GM23338 (cell line): Measurements from ENCODE around the gene KIAA1328. TPM values are rescaled to one million over a fixed set of nuclear protein-coding genes. Genes with fewer than 3 reads are reported as not detected.

ENCODE experiments used
- ATAC-seq: fragments of 200-7000 bp; cut with Tn5 transposase; 3 replicates; pipeline ENCODE4 v1.9.1; 2020
- DNase-seq: peaks from one replicate; pipeline ENCODE4 v3.0.0-alpha.2; 2015; ENCODE audit warnings: low spot score
- H2AFZ ChIP-seq: fragments of 200-600 bp; sonication (generic); 2 replicates; pipeline ENCODE4 v1.8.0; 2016; ENCODE audit warnings: antibody characterized with exemption, mild to moderate bottlenecking, moderate library complexity
- H3F3A ChIP-seq: fragments of 200-600 bp; sonication (generic); replicated peaks from 2 replicates; pipeline ENCODE4 v1.8.0; 2017; ENCODE audit warnings: antibody characterized with exemption, mixed run types, low read depth
- H3K27ac ChIP-seq: fragments of 200-600 bp; sonication (generic); 2 replicates; pipeline ENCODE4 v1.6.1; 2016; ENCODE audit warnings: low read depth
- H3K27me3 ChIP-seq: fragments of 200-600 bp; sonication (generic); 2 replicates; pipeline ENCODE4 v1.8.0; 2016; ENCODE audit warnings: mild to moderate bottlenecking, mixed run types, moderate library complexity; ENCODE audit not compliant: insufficient read depth
- H3K36me3 ChIP-seq: fragments of 200-600 bp; sonication (generic); 2 replicates; pipeline ENCODE4 v1.8.0; 2016; ENCODE audit warnings: mild to moderate bottlenecking; ENCODE audit not compliant: insufficient read depth
- H3K4me1 ChIP-seq: fragments of 200-600 bp; sonication (generic); 2 replicates; pipeline ENCODE4 v1.8.0; 2016; ENCODE audit warnings: mild to moderate bottlenecking, moderate library complexity; ENCODE audit not compliant: insufficient read depth
- H3K4me2 ChIP-seq: fragments of 200-600 bp; sonication (generic); 2 replicates; pipeline ENCODE4 v1.7.1; 2017; ENCODE audit warnings: mixed run types
- H3K4me3 ChIP-seq: fragments of 200-600 bp; sonication (generic); 2 replicates; pipeline ENCODE4 v1.6.1; 2016; ENCODE audit warnings: mixed run types
- H3K79me2 ChIP-seq: fragments of 200-600 bp; sonication (generic); replicated peaks from 2 replicates; pipeline ENCODE4 v1.8.0; 2017; ENCODE audit warnings: mild to moderate bottlenecking; ENCODE audit not compliant: insufficient read depth
- H3K9me2 ChIP-seq: fragments of 200-600 bp; sonication (generic); 2 replicates; pipeline ENCODE4 v1.8.0; 2017; ENCODE audit not compliant: insufficient read depth
- H4K20me1 ChIP-seq: fragments of 200-600 bp; sonication (generic); replicated peaks from 2 replicates; pipeline ENCODE4 v1.8.0; 2017; ENCODE audit warnings: mild to moderate bottlenecking; ENCODE audit not compliant: insufficient read depth
- H3K27ac Mint-ChIP-seq: 2 replicates; pipeline ENCODE4 v1.8.0; 2020; ENCODE audit warnings: inconsistent platforms, mild to moderate bottlenecking, moderate library complexity, mixed read lengths
- H3K27me3 Mint-ChIP-seq: 3 replicates; pipeline ENCODE4 v1.8.0; 2022; ENCODE audit warnings: low read depth, mild to moderate bottlenecking, moderate library complexity, mixed read lengths, inconsistent platforms; ENCODE audit not compliant: insufficient read depth, poor library complexity
- H3K36me3 Mint-ChIP-seq: 3 replicates; pipeline ENCODE4 v1.8.0; 2021; ENCODE audit warnings: low read depth, mild to moderate bottlenecking, inconsistent platforms, moderate library complexity, mixed read lengths
- H3K4me1 Mint-ChIP-seq: 3 replicates; pipeline ENCODE4 v1.8.0; 2020; ENCODE audit warnings: mild to moderate bottlenecking, inconsistent platforms, mixed read lengths
- H3K4me3 Mint-ChIP-seq: 3 replicates; pipeline ENCODE4 v1.8.0; 2021; ENCODE audit warnings: moderate library complexity, mild to moderate bottlenecking, inconsistent platforms, mixed read lengths
- H3K9me3 Mint-ChIP-seq: 3 replicates; pipeline ENCODE4 v1.8.0; 2020; ENCODE audit warnings: moderate library complexity, mild to moderate bottlenecking, inconsistent platforms, mixed read lengths
- CREB1 ChIP-seq: fragments of 250-450 bp; sonication (Bioruptor Pico); IDR thresholded peaks from 2 replicates; pipeline ENCODE4 v1.5.0; 2020; ENCODE audit warnings: low read depth, mild to moderate bottlenecking, moderate library complexity
- CTCF ChIP-seq, 2 experiments: fragments of 200-600 bp in 1 of 2; sonication (generic) in 1 of 2; conservative IDR thresholded peaks; 2 replicates each; pipeline versions ENCODE4 v1.5.1 to v1.6.1; 2016 to 2017; ENCODE audit warnings: antibody characterized with exemption in 2 of 2, low read depth in 2 of 2, mild to moderate bottlenecking in 2 of 2, moderate library complexity in 1 of 2
- ETS1 ChIP-seq: IDR thresholded peaks from 2 replicates; pipeline ENCODE4 v1.6.1; 2016; ENCODE audit warnings: antibody characterized with exemption
- EZH2 ChIP-seq: fragments of 200-600 bp; sonication (generic); IDR thresholded peaks from one replicate; pipeline ENCODE4 v1.8.0; 2017; ENCODE audit warnings: antibody characterized with exemption, mild to moderate bottlenecking, low read depth; ENCODE audit not compliant: unreplicated experiment
- EZH2phosphoT487 ChIP-seq: fragments of 200-600 bp; sonication (generic); IDR thresholded peaks from one replicate; pipeline ENCODE4 v1.8.1; 2018; ENCODE audit warnings: antibody characterized with exemption; ENCODE audit not compliant: unreplicated experiment
- JUNB ChIP-seq: IDR thresholded peaks from one replicate; pipeline ENCODE4 v1.6.1; 2016; ENCODE audit warnings: antibody characterized with exemption; ENCODE audit not compliant: unreplicated experiment
- NANOG ChIP-seq: IDR thresholded peaks from 2 replicates; pipeline ENCODE4 v1.6.1; 2016; ENCODE audit warnings: antibody characterized with exemption, borderline replicate concordance
- POLR2AphosphoS5 ChIP-seq: IDR thresholded peaks from 2 replicates; pipeline ENCODE4 v1.6.1; 2016; ENCODE audit warnings: antibody characterized with exemption, low read depth
- REST ChIP-seq: IDR thresholded peaks from one replicate; pipeline ENCODE4 v1.6.1; 2018; ENCODE audit warnings: antibody characterized with exemption; ENCODE audit not compliant: unreplicated experiment
- STAT1 ChIP-seq: IDR thresholded peaks from one replicate; pipeline ENCODE4 v1.6.1; 2016; ENCODE audit warnings: antibody characterized with exemption; ENCODE audit not compliant: unreplicated experiment
- ZNF114 ChIP-seq: fragments of 250-450 bp; sonication (Bioruptor Pico); IDR thresholded peaks from 2 replicates; pipeline ENCODE4 v1.5.0; 2020; ENCODE audit warnings: mild to moderate bottlenecking, moderate library complexity
- ZNF331 ChIP-seq: fragments of 250-450 bp; sonication (Bioruptor Pico); IDR thresholded peaks from 2 replicates; pipeline ENCODE4 v1.5.0; 2020; ENCODE audit warnings: low read depth, mild to moderate bottlenecking, moderate library complexity
- ZNF462 ChIP-seq: fragments of 250-450 bp; sonication (Bioruptor Pico); IDR thresholded peaks from 2 replicates; pipeline ENCODE4 v1.5.0; 2020; ENCODE audit warnings: mild to moderate bottlenecking, moderate library complexity
- polyA plus RNA-seq: library from polyadenylated mRNA; unstranded; fragments of >200 nt; fragmentation: Nextera tagmentation; extraction: Ambion mirVana; gene quantifications from 2 replicates; pipeline ENCODE4 v1.2.1, GENCODE V29; 2016
- total RNA-seq: library from RNA; depleted of rRNA; stranded (reverse); fragments of >200 nt; shearing (Covaris generic); gene quantifications from 2 replicates; pipeline ENCODE4 v1.2.3, GENCODE V29; 2014

The KIAA1328 gene
- total and polyA plus RNA-seq, 2 experiments from 2014 or later = 5.2 to 8.4 TPM

- no peak for ATAC-seq
- Histone ChIP-seq H2AFZ (no peak overlapping the region), H3K4me3 (no peak overlapping the region), H4K20me1 (no peaks in the 10 kb centered on the region), H3F3A (no peaks in the 10 kb centered on the region), H3K27ac (no peak overlapping the region), H3K4me1 (no peaks in the 10 kb centered on the region), H3K27me3 (no peaks in the 10 kb centered on the region), H3K9me2 (no peaks in the 10 kb centered on the region), H3K36me3 (no peaks in the 10 kb centered on the region), H3K4me2 (no peak overlapping the region), H3K79me2 (no peaks in the 10 kb centered on the region)
- Mint-ChIP-seq H3K9me3 (no peaks in the 10 kb centered on the region), H3K4me3 (no peak overlapping the region), H3K36me3 (no peaks in the 10 kb centered on the region), H3K27me3 (peaks cover 3% of the 10 kb centered on the region), H3K4me1 (peaks cover 1% of the 10 kb centered on the region; the same call in 2 of the 3 replicates), H3K27ac (no peak overlapping the region)
- no peak for DNase-seq
- TF ChIP-seq ZNF331 (no peak), ZNF462 (CRISPR knock-in tag) (no peak), POLR2AphosphoS5 (no peak), NANOG (no peak), EZH2phosphoT487 (no peak), STAT1 (no peak), CTCF (conservative IDR thresholded peaks at IDR 0.05; ENCODE audit: low read depth in 2 of 2) (no peak), ZNF114 (CRISPR knock-in tag) (no peak), JUNB (no peak), REST (no peak), ETS1 (no peak), CREB1 (CRISPR knock-in tag) (no peak), EZH2 (no peak)
Observed at GRCh38 chr18:37182340-37183135, 353.6 kb downstream of the KIAA1328 start.
